ENCODE data around the gene GRB10.

GRB10 gene

DNA sequence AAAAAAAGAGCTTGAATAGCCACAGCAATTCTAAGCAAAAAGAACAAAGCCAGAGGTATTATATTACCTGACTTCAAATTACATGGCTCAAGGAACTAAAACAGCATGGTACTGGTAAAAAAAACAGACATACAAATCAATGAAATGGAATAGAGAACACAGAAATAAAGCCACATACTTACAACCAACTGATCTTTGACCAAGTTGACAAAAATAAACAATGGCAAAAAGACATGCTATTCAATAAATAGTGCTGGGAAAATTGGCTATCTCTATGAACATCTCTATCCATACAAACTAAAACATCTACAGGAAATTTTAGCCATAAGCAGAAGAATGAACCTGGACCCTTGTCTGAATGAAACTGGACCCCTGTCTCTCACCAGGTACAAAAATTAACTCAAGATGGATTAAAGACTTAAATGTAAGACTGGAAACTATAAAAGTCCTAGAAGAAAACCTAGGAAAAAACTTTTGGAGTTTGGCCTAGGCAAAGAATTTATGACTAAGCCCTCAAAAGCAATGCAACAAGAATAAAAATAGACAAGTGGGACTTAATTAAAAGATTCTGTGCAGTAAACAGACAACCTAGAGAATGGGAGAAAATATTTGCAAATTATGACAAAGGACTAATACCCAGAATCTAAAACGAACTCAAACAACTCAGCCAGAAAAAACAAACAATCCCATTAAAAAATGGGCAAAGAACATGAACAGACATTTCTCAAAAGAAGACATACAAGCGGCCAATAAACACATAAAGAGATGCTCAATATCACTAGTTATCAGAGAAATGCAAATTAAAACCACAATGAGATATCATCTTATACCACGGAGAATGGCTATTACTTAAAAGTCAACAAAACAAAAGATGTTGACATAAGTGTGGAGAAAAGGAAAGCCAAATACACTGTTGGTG is 144.7 kb downstream of the GRB10 start:
- Mint-ChIP-seq H3K4me1 (peaks cover 7% of the 10 kb centered on the region), H3K4me3 (no peak overlapping the region), H3K27ac (no peak overlapping the region), H3K36me3 (no peaks in the 10 kb centered on the region), H3K9me3 (no peaks in the 10 kb centered on the region)
- ATAC-seq (no peak), DNase-seq (ENCODE audit: low spot score in 2 of 2) (no peak)

GRCh38 chr7:50634378-50634777 is 148.3 kb downstream of the GRB10 start:
- H3K4me3 Mint-ChIP-seq = no peak overlapping the region
- H3K27ac Mint-ChIP-seq = no peak overlapping the region
- no peaks in the 10 kb centered on the region for H3K36me3 Mint-ChIP-seq
- H3K4me1 Mint-ChIP-seq = peaks cover 9% of the 10 kb centered on the region
- no peaks in the 10 kb centered on the region for H3K9me3 Mint-ChIP-seq
- ATAC-seq = no peak
- no peak for DNase-seq (ENCODE audit: low spot score in 2 of 2)

GRCh38 chr7:50633414-50633710 is 149.3 kb downstream of the GRB10 start:
- H3K27ac Mint-ChIP-seq = no peak overlapping the region
- H3K36me3 Mint-ChIP-seq = no peaks in the 10 kb centered on the region
- no peaks in the 10 kb centered on the region for H3K9me3 Mint-ChIP-seq
- H3K4me3 Mint-ChIP-seq = no peak overlapping the region
- ATAC-seq (peak; percentile 36), DNase-seq (ENCODE audit: low spot score in 2 of 2) (no peak)
- peaks cover 9% of the 10 kb centered on the region for H3K4me1 Mint-ChIP-seq

GRCh38 chr7:50632561-50633413 is 149.9 kb downstream of the GRB10 start:
- Mint-ChIP-seq H3K36me3 (no peaks in the 10 kb centered on the region), H3K27ac (no peak overlapping the region), H3K4me3 (no peak overlapping the region), H3K4me1 (peaks cover 9% of the 10 kb centered on the region), H3K9me3 (no peaks in the 10 kb centered on the region)
- peak; percentile 48 to 77 for DNase-seq (ENCODE audit: low spot score in 2 of 2)
- peak; percentile 82 for ATAC-seq

DNA sequence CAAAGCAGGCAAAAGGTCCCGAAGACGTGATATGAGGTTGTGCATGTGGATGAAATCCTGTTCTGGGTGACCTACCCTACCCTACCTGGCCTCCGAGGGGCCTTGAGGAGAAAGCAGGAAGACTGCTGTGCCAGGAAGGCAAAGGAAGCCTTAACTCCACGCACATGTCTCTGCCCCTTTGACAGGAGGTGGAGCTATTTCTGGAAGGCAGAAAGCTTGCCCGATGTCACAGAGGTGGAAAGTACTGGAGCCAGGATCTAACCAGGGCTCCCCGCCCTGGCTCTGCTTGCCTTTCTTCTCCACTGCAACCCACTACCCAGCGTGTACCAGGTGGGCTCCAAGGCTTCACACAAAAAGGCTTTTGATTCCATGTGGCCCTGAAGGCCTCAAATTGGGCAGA is 151.1 kb downstream of the GRB10 start:
- H3K27ac Mint-ChIP-seq = no peak overlapping the region
- DNase-seq (ENCODE audit: low spot score in 2 of 2) = peak in 1 of 2 donors; percentile 34
- ATAC-seq = no peak

GRCh38 chr7:50631100-50631499 is 151.6 kb downstream of the GRB10 start:
- DNase-seq (ENCODE audit: low spot score in 2 of 2) (peak in 1 of 2 donors; percentile 32), ATAC-seq (no peak)
- Mint-ChIP-seq H3K4me1 (peaks cover 9% of the 10 kb centered on the region), H3K36me3 (no peaks in the 10 kb centered on the region), H3K4me3 (no peak overlapping the region), H3K9me3 (no peaks in the 10 kb centered on the region), H3K27ac (no peak overlapping the region)

More for the DNA sequence above, 151.1 kb downstream of the GRB10 start:
- Mint-ChIP-seq H3K4me3 (no peak overlapping the region), H3K9me3 (no peaks in the 10 kb centered on the region), H3K4me1 (peaks cover 9% of the 10 kb centered on the region), H3K36me3 (no peaks in the 10 kb centered on the region)

- Mint-ChIP-seq H3K4me1 (peaks cover 9% of the 10 kb centered on the region), H3K9me3 (no peaks in the 10 kb centered on the region), H3K36me3 (no peaks in the 10 kb centered on the region), H3K27ac (no peak overlapping the region), H3K4me3 (no peak overlapping the region)
- ATAC-seq = no peak
- DNase-seq (ENCODE audit: low spot score in 2 of 2) = peak in 1 of 2 donors; percentile 44
These were observed 153.3 kb downstream of the GRB10 start for GRCh38 chr7:50629238-50629901.

DNA sequence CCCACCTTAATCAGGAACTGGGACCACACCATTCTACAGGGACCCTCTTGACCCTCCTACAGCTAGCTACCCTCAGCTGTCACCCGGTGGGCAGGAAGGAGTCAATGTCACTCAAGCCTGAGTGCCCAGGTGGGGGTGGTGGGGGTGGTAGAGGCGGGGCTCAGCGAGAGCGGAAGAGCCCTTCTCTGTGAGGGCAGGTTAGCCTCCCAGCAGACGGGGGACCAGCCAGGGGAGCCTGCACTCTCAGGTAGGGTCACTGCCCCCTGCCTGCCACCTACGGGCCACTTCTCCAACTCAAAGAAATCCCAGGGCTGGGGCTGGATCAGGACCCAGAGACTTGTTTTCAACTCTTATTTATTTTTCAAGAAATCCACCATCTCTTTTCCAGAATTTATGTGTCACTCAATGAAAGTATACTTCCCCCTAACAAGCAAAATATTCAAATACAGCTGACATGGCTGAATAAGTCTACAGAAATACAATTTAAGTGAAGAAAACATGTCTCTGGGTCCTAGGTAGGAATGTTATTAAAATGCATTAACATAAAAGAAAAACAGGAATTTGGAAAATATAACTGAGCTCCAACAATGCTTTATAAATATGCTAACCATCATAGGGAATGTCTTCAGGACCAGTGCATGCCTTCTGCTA is 154.1 kb downstream of the GRB10 start:
- DNase-seq (ENCODE audit: low spot score in 2 of 2) (peak in 1 of 2 donors; percentile 32), ATAC-seq (no peak)
- Mint-ChIP-seq H3K4me1 (peaks cover 7% of the 10 kb centered on the region), H3K9me3 (no peaks in the 10 kb centered on the region), H3K27ac (no peak overlapping the region), H3K36me3 (no peaks in the 10 kb centered on the region), H3K4me3 (no peak overlapping the region)

- DNase-seq (ENCODE audit: low spot score in 2 of 2) (peak in 1 of 2 donors; percentile 46), ATAC-seq (no peak)
- no peaks in the 10 kb centered on the region for H3K36me3 Mint-ChIP-seq
- peaks cover under 1% of the 10 kb centered on the region for H3K4me1 Mint-ChIP-seq
- H3K27ac Mint-ChIP-seq = no peak overlapping the region
- H3K4me3 Mint-ChIP-seq = no peak overlapping the region
- H3K9me3 Mint-ChIP-seq = no peaks in the 10 kb centered on the region
These were observed 154.8 kb downstream of the GRB10 start for GRCh38 chr7:50627824-50628361.

DNA sequence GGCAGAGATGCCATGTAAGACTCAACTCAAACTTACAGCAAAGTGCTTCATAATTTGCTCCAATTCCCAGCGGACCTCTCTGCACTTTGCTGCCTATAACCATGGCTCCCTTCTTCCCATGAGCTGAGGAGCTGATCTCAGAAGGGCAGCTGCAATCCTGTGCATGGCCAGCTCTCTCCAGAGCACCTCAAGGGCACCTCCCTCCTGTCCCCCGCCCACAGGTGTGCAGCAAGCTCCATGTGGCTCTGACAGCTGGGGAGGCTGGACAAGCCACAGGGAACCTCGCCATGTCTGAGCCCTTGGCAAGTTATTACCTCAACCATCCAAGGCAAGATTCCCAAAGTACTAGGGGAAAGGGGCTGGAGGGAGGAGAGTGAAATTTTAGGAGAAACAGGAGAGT is 156.4 kb downstream of the GRB10 start:
- no peak for DNase-seq (ENCODE audit: low spot score in 2 of 2)
- no peak for ATAC-seq
- H3K9me3 Mint-ChIP-seq = no peaks in the 10 kb centered on the region

DNA sequence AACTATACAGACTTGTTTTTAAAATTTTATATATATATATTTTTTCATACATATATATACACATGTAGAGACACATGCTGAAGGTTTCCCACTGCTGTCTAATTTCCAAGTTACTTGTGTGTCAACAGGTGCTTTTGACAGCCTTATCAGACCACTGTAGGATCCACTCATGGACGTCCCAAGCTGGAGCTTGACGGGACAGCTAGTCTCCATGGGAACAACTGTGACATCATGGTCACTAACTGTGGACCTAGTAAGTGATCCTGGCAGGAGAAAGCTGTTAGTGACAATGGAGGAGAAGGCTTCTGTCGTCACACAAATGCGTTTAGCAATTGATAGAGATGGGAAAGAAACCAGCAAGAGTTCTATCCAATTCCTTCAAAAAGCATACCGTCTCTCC is 157.3 kb downstream of the GRB10 start:
- H3K4me1 Mint-ChIP-seq = no peaks in the 10 kb centered on the region
- peak in 1 of 2 donors; percentile 17 for DNase-seq (ENCODE audit: low spot score in 2 of 2)
- no peaks in the 10 kb centered on the region for H3K36me3 Mint-ChIP-seq
- ATAC-seq = no peak
- H3K9me3 Mint-ChIP-seq = no peaks in the 10 kb centered on the region
- no peak overlapping the region for H3K4me3 Mint-ChIP-seq
- no peak overlapping the region for H3K27ac Mint-ChIP-seq

More for the DNA sequence above, 156.4 kb downstream of the GRB10 start:
- H3K4me3 Mint-ChIP-seq = no peak overlapping the region
- no peak overlapping the region for H3K27ac Mint-ChIP-seq
- no peaks in the 10 kb centered on the region for H3K36me3 Mint-ChIP-seq
- no peaks in the 10 kb centered on the region for H3K4me1 Mint-ChIP-seq

DNA sequence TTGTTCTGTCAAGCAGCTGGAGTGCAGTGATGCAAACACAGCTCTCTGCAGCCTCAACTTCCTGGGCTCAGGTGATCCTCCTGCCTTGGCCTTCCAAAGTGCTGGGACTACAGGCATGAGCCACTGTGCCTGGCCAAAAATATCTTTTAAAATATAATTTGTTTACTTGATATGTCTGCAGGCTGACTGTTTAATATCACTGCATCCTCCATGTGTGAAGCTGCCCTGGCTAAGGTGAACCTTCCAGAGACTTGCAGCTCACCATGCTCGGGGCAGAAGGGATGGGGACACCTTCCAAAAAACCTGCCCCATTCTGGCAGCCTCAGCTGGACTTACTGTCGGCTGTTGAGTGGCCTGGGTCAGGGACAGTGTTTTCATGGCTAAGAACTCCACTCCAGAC is 159.9 kb downstream of the GRB10 start:
- no peak for ATAC-seq
- peak in 1 of 2 donors; percentile 34 for DNase-seq (ENCODE audit: low spot score in 2 of 2)
- Mint-ChIP-seq H3K4me3 (no peak overlapping the region), H3K4me1 (no peaks in the 10 kb centered on the region), H3K36me3 (no peaks in the 10 kb centered on the region), H3K9me3 (no peaks in the 10 kb centered on the region), H3K27ac (no peak overlapping the region)

DNA sequence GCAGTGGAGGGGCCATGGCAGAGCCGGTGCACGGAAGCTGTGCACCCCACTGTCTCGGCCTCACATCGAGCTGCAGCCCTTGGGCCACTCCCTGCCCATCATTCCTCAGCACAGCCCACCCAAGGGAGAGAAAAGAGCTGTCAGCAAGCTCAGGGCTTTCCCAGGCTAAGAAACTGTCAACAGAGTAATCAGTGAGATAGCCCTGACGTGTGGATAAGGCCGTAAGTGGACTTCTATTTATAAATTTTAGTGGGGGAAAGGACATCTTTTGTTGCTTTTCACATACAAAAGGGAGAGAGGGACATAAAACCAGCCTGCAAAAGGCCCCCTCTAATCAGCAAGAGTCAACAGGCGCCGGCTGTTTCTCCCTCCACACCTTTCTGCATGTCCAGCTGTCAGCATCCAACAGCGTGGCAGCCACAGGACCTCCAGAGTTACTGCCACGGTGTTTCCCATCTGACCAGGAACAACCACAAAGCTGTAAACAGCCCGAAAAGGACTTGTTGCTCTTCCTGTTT is 160.7 kb downstream of the GRB10 start:
- Mint-ChIP-seq H3K27ac (no peak overlapping the region), H3K4me3 (no peak overlapping the region), H3K36me3 (no peaks in the 10 kb centered on the region), H3K9me3 (no peaks in the 10 kb centered on the region), H3K4me1 (no peaks in the 10 kb centered on the region)
- DNase-seq (ENCODE audit: low spot score in 2 of 2) (peak in 1 of 2 donors; percentile 43), ATAC-seq (no peak)

DNA sequence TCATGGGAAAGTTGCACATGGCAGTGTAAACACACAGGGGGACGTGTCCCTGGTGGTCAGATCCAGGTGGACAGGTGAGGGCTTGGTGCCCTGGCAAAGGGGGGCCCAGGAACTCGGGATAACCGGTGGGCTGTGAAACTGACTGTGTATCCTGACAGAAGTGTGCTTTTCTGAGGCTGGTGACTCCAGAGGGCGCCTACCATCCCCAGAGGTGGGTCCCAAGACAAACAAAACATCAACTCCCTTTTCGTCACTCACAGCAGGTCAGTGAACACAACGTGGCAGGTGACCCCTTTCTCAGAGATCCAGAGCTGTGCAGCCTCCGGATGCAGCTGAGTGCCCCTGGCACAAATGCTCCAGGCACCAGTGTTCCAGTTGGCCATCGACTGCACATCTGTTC is 161.5 kb downstream of the GRB10 start:
- Mint-ChIP-seq H3K36me3 (no peaks in the 10 kb centered on the region), H3K27ac (no peak overlapping the region), H3K4me3 (no peak overlapping the region), H3K4me1 (no peaks in the 10 kb centered on the region), H3K9me3 (no peaks in the 10 kb centered on the region)
- peak in 1 of 2 donors; percentile 42 for DNase-seq (ENCODE audit: low spot score in 2 of 2)
- ATAC-seq = no peak
